NT2/D1 (cell line): ENCODE results near the gene PPFIA2.

Experiments
- SUZ12 ChIP-seq: IDR thresholded peaks from 2 replicates; pipeline ENCODE4 v1.6.1; 2011; ENCODE audit not compliant: insufficient read length, insufficient read depth; ENCODE audit errors: extremely low read depth
- YY1 ChIP-seq: IDR thresholded peaks from 2 replicates; pipeline ENCODE4 v1.6.1; 2011; ENCODE audit not compliant: insufficient read length, insufficient read depth

- TF ChIP-seq SUZ12: no peak
- TF ChIP-seq YY1: no peak
Observed at GRCh38 chr12:81699551-81699950, 59.6 kb downstream of the PPFIA2 start.
